Common myeloid progenitor, CD34-positive (primary cell): ENCODE results near the gene GFOD2.

Source experiments
- CTCF ChIA-PET: fragments of 350-600 bp; sonication (Branson Sonifier 250); formaldehyde crosslinking; loops from one replicate; lab custom pipeline; 2021; ENCODE audit warnings: antibody characterized with exemption; lab: Charles Lee
- POLR2A ChIA-PET: fragments of 350-600 bp; sonication (Branson Sonifier 250); formaldehyde crosslinking; loops from one replicate; lab custom pipeline; 2021; ENCODE audit warnings: antibody characterized with exemption; lab: Charles Lee
- DNase-seq, 3 donors: peaks; one replicate each; pipeline versions ENCODE4 v3.0.0 to v3.0.0-alpha.2; 2013
- H3K27ac ChIP-seq, 2 experiments: 1 replicate in 1 of 2; 2 replicates in 1 of 2; pipeline ENCODE4 v1.7.0; 2013; ENCODE audit warnings: inconsistent platforms in 2 of 2, low read length in 2 of 2, mild to moderate bottlenecking in 2 of 2, low read depth in 1 of 2, moderate library complexity in 1 of 2; ENCODE audit not compliant: severe bottlenecking in 2 of 2, insufficient read depth in 1 of 2, poor library complexity in 1 of 2
- H3K27me3 ChIP-seq, 5 experiments: replicated peaks in 2 of 5; 1 replicate in 3 of 5; 2 replicates in 2 of 5; pipeline versions ENCODE4 v1.6.1 to v1.7.0; 2013; ENCODE audit warnings: low read length in 4 of 5, mild to moderate bottlenecking in 2 of 5, moderate library complexity in 2 of 5, inconsistent platforms in 1 of 5; ENCODE audit not compliant: insufficient read depth in 5 of 5, control insufficient read depth in 4 of 5
- H3K36me3 ChIP-seq, 4 experiments: 1 replicate in 2 of 4; 2 replicates in 2 of 4; pipeline versions ENCODE4 v1.6.1 to v1.7.0; 2013; ENCODE audit warnings: low read length in 3 of 4, control low read depth in 1 of 4, mild to moderate bottlenecking in 1 of 4; ENCODE audit not compliant: control insufficient read depth in 4 of 4, insufficient read depth in 4 of 4
- H3K4me1 ChIP-seq, 4 experiments: 1 replicate in 3 of 4; 2 replicates in 1 of 4; pipeline versions ENCODE4 v1.6.1 to v1.7.1; 2013; ENCODE audit warnings: low read length in 3 of 4, mild to moderate bottlenecking in 3 of 4, control low read depth in 1 of 4, inconsistent platforms in 1 of 4, moderate library complexity in 1 of 4; ENCODE audit not compliant: control insufficient read depth in 4 of 4, insufficient read depth in 4 of 4; ENCODE audit errors: control extremely low read depth in 1 of 4
- H3K4me3 ChIP-seq, 7 experiments: 1 replicate in 4 of 7; 2 replicates in 3 of 7; pipeline versions ENCODE4 v1.5.1 to v1.7.0; 2013; ENCODE audit warnings: mild to moderate bottlenecking in 7 of 7, low read length in 6 of 7, moderate library complexity in 6 of 7, inconsistent platforms in 2 of 7, low read depth in 2 of 7, control low read depth in 1 of 7; ENCODE audit not compliant: insufficient read depth in 4 of 7, control insufficient read depth in 1 of 7; ENCODE audit errors: extremely low read depth in 1 of 7
- H3K9me3 ChIP-seq, 5 experiments: 1 replicate in 4 of 5; 2 replicates in 1 of 5; pipeline versions ENCODE4 v1.6.1 to v1.7.1; 2013; ENCODE audit warnings: low read length in 4 of 5, mild to moderate bottlenecking in 2 of 5, inconsistent platforms in 1 of 5, low read depth in 1 of 5, moderate library complexity in 1 of 5; ENCODE audit not compliant: control insufficient read depth in 4 of 5, insufficient read depth in 2 of 5; ENCODE audit errors: control extremely low read depth in 1 of 5
- whole genome bisulfite sequencing: methylation state at CpG from one replicate; pipeline ENCODE4 v1.1.5; 2013; ENCODE audit not compliant: insufficient coverage; 5-methylcytosine and 5-hydroxymethylcytosine counted together

The GFOD2 gene

GRCh38 chr16:67653789-67654402, 65.2 kb downstream of the GFOD2 start:
- Histone ChIP-seq H3K4me3 (no peak overlapping the region), H3K36me3 (peaks cover 11 to 86% (median 64%) of the 10 kb centered on the region in 4 experiments), H3K9me3 (no peaks in the 10 kb centered on the region), H3K27ac (no peak overlapping the region), H3K27me3 (no peaks in the 10 kb centered on the region), H3K4me1 (peaks cover 0 to 8% (median 4%) of the 10 kb centered on the region in 4 experiments)
- ChIA-PET CTCF (no interaction called here), POLR2A (no interaction called here)
- WGBS, result 95% methylated on average over 16 of the region's 25 CpGs
- DNase-seq, result no peak

- H3K27ac ChIP-seq, result no peak overlapping the region
- no peaks in the 10 kb centered on the region for H3K9me3 ChIP-seq
- DNase-seq, result no peak
- no peak overlapping the region for H3K4me3 ChIP-seq
- H3K36me3 ChIP-seq, result peaks cover 11 to 85% (median 62%) of the 10 kb centered on the region in 4 experiments
- 94% methylated on average over 33 of the region's 68 CpGs for WGBS
- POLR2A ChIA-PET, result no interaction called here
- CTCF ChIA-PET, result interaction anchor here (1.2 to 12.2 kb wide), 2 partner anchors 10 to 134 kb away, joined by 4 to 113 read pairs; no protein-coding TSS in a partner anchor
- no peaks in the 10 kb centered on the region for H3K27me3 ChIP-seq
- peaks cover 0 to 2% (median 0%) of the 10 kb centered on the region in 4 experiments for H3K4me1 ChIP-seq
These were observed 65.9 kb downstream of the GFOD2 start for GRCh38 chr16:67653128-67653788.

- H3K27me3 ChIP-seq, result no peaks in the 10 kb centered on the region
- H3K4me1 ChIP-seq, result peaks cover 0 to 2% (median 0%) of the 10 kb centered on the region in 4 experiments
- peaks cover 11 to 79% (median 61%) of the 10 kb centered on the region in 4 experiments for H3K36me3 ChIP-seq
- no peaks in the 10 kb centered on the region for H3K9me3 ChIP-seq
- H3K4me3 ChIP-seq, result peak overlapping the region in 1 of 7 experiments; percentile 11
- POLR2A ChIA-PET, result no interaction called here
- 89% methylated on average over 21 of the region's 59 CpGs for WGBS
- CTCF ChIA-PET, result interaction anchor here (1.2 to 12.2 kb wide), 2 partner anchors 10 to 133 kb away, joined by 4 to 113 read pairs; no protein-coding TSS in a partner anchor
- H3K27ac ChIP-seq, result no peak overlapping the region
- DNase-seq, result no peak
These were observed 66.5 kb downstream of the GFOD2 start for GRCh38 chr16:67652578-67653127.

DNA sequence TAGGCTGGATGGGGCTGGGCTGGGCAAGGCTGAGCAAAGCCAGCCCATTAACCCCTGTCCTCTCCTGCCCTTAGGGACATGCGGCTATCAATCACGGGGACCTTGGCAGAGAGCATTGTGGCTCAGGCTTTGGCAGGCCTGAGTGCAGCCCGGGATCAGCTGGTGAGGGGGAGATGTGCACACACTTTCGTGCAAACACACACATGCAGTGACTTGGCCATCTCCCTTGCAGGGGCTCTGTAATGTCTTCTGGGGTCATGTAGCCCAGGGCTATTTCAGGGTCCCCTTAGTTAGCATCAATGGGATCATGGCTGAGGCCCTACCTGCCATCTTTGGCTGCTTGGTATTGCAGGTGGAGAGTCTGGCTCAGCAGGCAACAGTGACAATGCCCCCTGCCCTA, 67.3 kb downstream of the GFOD2 start:
- WGBS, result 100% methylated on average over 4 of the region's 4 CpGs
- CTCF ChIA-PET, result interaction anchor here (0.6 to 12.2 kb wide), 5 partner anchors 8 to 132 kb away, joined by 3 to 113 read pairs (median 4); partner anchors contain the start of gene ACD
- POLR2A ChIA-PET, result no interaction called here
- no peak for DNase-seq
- Histone ChIP-seq H3K36me3 (peaks cover 7 to 78% (median 60%) of the 10 kb centered on the region in 4 experiments), H3K9me3 (no peaks in the 10 kb centered on the region), H3K27ac (no peak overlapping the region), H3K4me1 (peaks cover 0 to 2% (median 0%) of the 10 kb centered on the region in 4 experiments), H3K27me3 (no peaks in the 10 kb centered on the region), H3K4me3 (no peak overlapping the region)

DNA sequence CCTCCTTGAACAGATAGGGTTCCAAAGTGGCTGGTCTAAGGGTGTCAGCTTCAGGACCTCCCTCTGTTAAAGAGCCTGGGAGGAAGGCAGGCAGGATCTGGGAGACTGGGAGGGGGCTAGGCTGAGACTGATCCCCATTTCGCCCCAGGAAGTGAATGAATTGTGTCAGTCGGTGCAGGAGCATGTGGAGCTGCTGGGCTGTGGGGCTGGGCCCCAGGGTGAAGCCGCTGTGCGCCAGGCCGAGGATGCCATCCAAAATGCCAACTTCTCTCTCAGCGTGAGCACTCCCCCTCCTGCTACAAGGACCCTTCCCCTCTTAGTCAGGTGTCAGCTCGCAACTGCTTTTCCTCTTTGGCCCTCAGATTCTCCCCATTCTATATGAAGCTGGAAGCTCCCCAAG, 68.1 kb downstream of the GFOD2 start:
- ChIA-PET CTCF (interaction anchor here (0.9 to 12.2 kb wide), 6 partner anchors 8 to 131 kb away, joined by 3 to 113 read pairs (median 4); partner anchors contain the start of gene ACD), POLR2A (no interaction called here)
- no peaks in the 10 kb centered on the region for H3K9me3 ChIP-seq
- H3K4me1 ChIP-seq, result peaks cover 0 to 4% (median 2%) of the 10 kb centered on the region in 4 experiments
- H3K27ac ChIP-seq, result no peak overlapping the region
- no peak for DNase-seq
- WGBS, result 89% methylated on average over 6 of the region's 7 CpGs
- H3K36me3 ChIP-seq, result peaks cover 6 to 78% (median 59%) of the 10 kb centered on the region in 4 experiments
- H3K27me3 ChIP-seq, result no peaks in the 10 kb centered on the region
- H3K4me3 ChIP-seq, result no peak overlapping the region

DNA sequence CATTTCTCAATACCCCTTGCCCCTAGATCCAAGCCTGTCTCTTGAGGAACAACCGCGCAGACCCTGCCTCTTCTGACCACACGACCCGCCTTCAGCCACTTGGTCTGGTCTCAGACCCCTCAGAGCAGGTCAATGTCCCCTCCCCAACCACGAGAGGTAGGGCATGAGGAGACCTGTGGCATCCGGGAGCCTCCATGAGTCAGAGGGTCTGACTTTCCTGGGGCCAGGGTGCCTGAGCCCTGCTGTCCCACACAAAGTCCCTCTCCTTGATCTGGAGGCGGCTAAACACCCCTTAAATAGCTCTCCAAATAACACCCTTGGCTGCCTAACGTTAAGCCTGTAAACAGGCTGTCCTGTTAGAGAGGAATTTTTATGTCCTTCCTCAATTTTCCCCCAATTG, 69.1 kb downstream of the GFOD2 start:
- 89% methylated on average over 7 of the region's 8 CpGs for WGBS
- POLR2A ChIA-PET, result no interaction called here

More for the DNA sequence above, 69.1 kb downstream of the GFOD2 start:
- H3K4me1 ChIP-seq, result peaks cover 0 to 14% (median 12%) of the 10 kb centered on the region in 4 experiments
- no peak for DNase-seq
- no peak overlapping the region for H3K4me3 ChIP-seq
- H3K27me3 ChIP-seq, result no peaks in the 10 kb centered on the region
- CTCF ChIA-PET, result interaction anchor here (0.8 to 12.2 kb wide), 6 partner anchors 9 to 130 kb away, joined by 3 to 113 read pairs (median 4); partner anchors contain the start of gene ACD
- H3K36me3 ChIP-seq, result peaks cover 6 to 72% (median 55%) of the 10 kb centered on the region in 4 experiments
- H3K27ac ChIP-seq, result no peak overlapping the region
- no peaks in the 10 kb centered on the region for H3K9me3 ChIP-seq
